Measurements from ENCODE around the gene DEAF1.

GRCh38 chr11:695538-696248, 671 bp upstream of the DEAF1 start, which contains the start of gene TMEM80:
- no peak; the same call in 1 of the 2 replicates for TF ChIP-seq POLR2AphosphoS5 (IDR thresholded peaks at IDR 0.05; ENCODE audit: low read depth, low read length)
- peak; percentile 51; the same call in 1 of the 2 replicates for TF ChIP-seq SIN3A (IDR thresholded peaks at IDR 0.05; ENCODE audit: borderline replicate concordance, insufficient read depth, low read length)
- TF ChIP-seq TAF1 (IDR thresholded peaks at IDR 0.05; ENCODE audit: borderline replicate concordance, insufficient read depth, low read length), result peak; percentile 92

Measured in PFSK-1 (cell line).